Amniotic epithelial cell (primary cell): Measurements from ENCODE around the gene MLX.
"Not testable (repeated sequence)": the region's sequence is repeated elsewhere in the genome, so short reads cannot be mapped to it uniquely, and the experiment has no call there.

Experiments used
- DNase-seq: peaks from one replicate; pipeline ENCODE4 v3.0.0-alpha.2; 2010; ENCODE audit warnings: low read depth

The MLX gene

DNA sequence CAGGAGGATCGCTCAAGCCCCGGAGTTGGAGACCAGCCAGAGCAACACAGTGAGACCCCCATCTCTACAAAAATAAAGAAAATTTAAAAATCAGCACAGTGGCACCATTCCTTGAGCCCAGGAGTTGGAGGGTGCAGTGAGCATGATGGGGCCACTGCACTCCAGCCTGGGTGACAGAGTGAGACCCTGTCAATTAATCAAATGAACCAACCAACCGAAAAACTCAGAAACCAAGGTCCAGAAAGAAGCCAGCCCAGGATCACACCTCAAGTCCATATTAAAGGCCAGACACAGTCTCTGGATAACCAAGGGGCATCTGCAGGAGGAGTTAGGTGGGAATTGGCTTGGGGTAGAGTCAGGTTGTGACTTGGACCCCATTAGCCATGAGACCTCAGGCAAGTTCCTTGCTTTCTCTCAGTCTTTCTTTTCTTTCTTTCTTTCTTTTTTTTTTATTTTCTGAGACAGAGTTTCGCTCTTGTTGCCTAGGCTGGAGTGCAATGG, 11.7 kb upstream of the MLX start:
- no peak for DNase-seq

GRCh38 chr17:42555961-42556617, 10.8 kb upstream of the MLX start:
- DNase-seq = not testable (repeated sequence)

DNA sequence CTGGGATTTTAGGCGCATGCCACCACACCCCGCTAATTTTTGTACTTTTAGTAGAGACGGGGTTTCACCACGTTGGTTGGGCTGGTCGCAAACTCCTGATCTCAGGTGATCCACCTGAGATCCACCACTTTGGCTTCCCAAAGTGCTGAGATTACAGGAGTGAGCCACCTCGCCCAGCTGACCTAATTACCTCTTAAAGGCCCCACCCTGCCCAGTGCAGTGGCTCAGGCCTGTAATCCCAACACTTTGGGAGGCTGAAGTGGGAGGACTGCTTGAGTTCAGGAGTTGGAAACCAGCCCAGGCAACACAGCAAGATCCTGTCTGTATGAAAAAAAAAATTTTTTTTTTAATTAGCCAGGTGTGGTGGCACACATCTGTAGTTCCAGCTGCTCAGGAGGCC, 7.8 kb upstream of the MLX start:
- DNase-seq = no peak

GRCh38 chr17:42560246-42560645, 6.7 kb upstream of the MLX start:
- DNase-seq = no peak

DNA sequence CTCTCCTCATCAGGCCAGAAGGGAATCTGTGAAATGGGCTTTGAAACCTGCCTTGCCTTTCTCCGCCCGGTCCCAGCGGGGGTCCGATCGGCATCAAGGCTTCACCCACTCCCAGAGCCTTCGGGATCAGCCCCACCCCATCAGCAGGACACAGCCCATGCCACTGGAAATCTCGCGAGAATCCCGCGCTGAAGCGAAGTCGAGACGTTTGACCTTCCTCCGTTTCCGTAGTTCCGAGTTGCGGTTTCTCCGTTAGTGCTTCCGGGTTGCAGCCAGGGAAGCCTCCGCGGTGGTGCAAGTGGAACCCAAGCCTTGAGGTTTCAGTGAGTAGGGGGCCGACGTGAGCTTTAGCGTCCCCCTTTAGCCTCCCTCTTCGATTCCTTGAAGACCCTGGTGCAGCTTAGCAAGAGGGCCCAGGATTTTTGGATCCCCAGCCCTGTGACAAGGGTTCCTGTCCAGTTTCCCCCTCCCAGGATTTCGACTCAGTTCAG, 5.0 kb upstream of the MLX start, which contains the start of gene COASY:
TSS of gene COASY (plus strand) at position 252 of the 491 bp plus-strand sequence. CDS start 475 bp downstream, outside the sequence.
- DNase-seq = peak; percentile 97

GRCh38 chr17:42562388-42563142, 4.3 kb upstream of the MLX start:
- DNase-seq = peak; percentile 42

GRCh38 chr17:42563143-42563509, 3.8 kb upstream of the MLX start:
- no peak for DNase-seq

GRCh38 chr17:42563543-42563942, 3.4 kb upstream of the MLX start:
- no peak for DNase-seq

DNA sequence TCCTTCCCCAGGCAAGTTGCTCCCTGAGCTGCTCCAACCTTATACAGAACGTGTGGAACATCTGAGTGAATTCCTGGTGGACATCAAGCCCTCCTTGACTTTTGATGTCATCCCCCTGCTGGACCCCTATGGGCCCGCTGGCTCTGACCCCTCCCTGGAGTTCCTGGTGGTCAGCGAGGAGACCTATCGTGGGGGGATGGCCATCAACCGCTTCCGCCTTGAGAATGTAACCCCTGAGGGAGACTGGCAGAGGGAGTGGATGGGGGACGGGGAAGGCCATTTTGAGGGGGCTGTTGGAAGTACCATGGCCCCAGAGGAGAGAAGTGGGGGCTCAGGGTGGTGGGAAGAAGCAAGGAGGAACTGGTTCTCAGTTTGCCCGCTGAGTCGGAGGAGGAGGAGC, 3.0 kb upstream of the MLX start:
- no peak for DNase-seq

DNA sequence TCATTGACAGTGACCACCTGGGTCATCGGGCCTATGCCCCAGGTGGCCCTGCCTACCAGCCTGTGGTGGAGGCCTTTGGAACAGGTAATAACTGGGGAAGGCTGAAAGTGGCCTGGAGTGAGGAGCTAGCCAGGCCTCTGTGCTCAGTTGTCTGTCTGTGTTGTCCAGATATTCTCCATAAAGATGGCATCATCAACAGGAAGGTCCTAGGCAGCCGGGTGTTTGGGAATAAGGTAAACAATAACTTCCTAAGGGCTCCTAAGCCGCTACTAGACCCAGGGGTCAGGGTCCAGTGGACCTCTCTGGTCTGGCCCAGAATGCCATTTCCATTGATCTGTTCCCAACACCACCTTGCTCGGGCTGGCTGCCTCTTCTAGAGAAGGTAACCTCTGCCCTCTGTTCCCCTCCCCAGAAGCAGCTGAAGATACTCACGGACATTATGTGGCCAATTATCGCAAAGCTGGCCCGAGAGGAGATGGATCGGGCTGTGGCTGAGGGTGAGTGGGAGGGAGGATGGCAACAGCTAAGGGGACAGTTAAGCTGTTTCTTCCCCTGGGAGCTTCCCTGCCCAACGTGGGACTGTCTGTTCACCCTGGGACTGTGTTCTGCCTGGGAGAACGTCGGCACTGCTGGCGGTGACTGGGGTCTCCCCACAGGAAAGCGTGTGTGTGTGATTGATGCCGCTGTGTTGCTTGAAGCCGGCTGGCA, 1.9 kb upstream of the MLX start:
- no peak for DNase-seq

- no peak for DNase-seq
These were observed 1.2 kb upstream of the MLX start for GRCh38 chr17:42565523-42566214.

- DNase-seq = no peak
These were observed 551 bp upstream of the MLX start for GRCh38 chr17:42566215-42566882.

DNA sequence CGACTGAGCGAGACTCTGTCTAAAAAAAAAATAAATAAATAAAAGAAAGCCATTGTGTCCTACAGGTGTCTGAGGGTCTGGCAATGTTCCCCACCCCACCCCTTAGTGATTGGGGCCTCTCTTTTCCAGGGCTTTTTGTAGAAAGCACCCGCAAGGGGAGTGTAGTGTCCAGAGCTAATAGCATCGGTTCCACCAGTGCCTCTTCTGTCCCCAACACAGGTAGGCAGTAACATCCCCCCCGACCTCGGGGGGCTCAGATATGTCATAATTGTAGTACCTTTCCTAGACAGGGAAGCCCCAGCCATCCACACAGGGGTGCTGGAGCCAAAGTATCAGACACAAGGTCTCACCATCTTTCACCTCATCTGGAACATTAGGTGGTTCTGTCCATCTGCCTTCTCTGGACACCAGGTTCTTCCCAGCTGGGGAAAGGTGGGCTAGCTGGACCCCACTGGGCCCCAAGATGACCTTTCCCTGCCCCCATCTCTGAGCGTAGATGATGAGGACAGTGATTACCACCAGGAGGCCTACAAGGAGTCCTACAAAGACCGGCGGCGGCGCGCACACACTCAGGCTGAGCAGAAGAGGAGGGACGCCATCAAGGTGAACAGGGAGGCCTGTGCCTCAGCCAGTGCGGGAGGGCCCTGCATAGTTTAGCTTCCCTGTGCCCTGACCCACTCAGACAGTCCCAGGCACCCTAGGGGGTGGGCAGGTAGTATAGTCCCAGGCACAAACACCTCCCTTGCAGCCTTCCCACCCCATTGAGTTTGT, 1.6 kb downstream of the MLX start:
- DNase-seq = no peak

DNA sequence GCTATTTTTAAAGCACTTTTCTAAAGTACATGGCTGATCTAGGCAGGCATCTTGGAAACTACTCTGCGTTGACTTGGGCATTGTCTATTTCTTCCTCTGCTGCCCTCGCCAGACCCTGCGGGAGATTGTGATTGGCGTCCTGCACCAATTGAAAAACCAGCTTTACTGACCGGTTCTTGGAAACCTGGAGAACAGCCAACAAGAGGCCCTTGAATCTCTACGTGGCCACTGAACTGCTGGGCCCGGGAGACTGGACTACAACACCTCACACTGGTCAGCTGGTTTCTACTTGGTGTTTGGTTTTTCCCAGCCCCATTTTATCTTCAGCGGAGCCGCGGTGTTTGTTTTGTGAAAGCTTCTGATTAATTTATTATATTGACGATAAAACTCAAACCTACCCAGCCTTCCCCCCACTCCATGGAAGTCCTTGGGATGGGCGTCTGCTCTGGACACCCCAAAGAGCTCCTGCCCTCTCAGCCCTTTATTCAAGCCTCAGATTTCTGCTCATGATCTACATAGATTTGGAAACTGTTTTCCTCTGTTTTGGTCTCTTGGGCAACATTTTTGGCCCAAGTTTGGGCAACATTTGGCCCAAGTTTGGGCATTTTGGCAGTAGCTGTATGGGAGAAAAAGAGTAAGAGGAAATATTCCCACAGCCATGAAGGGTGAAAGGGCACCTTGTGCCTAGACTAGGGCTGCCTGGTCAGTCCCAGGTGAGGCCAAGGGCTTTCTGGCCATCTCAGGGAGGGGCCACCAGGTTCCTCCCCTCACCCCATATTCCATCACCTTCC, 4.7 kb downstream of the MLX start:
- no peak for DNase-seq

DNA sequence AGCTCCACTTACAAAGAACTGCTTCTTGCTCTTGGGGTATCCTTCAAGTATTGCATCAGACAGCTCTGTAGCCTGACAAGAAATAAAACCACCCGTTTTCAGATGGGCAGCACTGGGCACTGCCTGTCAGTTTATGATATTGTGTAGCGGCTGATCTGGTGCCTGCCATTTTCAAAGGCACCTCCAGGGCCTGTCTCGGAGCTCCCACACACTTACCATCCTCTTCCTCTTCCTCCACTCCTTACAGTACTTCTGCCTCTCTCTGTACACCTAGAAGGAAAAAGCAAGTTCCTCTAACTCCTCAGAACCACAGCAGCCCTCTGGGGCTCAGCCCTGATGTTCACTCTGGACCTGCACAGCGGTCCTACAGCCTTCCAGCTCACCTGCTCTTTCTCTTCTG, 6.2 kb downstream of the MLX start:
- no peak for DNase-seq

DNA sequence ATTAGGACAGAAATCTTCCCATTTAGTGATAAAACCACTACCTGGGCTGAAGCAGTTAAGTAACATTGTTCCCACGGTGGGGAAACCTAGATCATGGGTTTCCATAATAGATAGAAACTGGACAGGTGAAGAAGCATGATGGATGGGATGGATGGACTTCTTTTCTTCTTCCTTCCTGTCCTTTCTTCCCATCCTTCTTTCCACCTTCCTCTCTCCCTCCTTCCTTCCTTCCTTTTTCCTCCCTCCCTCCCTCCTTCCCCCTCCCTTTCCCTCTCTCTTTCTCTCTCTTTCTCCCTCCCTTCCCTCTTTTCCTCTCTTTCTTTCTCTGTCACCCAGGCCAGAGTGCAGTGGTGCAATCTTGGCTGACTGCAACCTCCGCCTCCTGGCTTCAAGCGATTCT, 7.6 kb downstream of the MLX start:
- DNase-seq = no peak

- DNase-seq = no peak
These were observed 10.2 kb downstream of the MLX start for GRCh38 chr17:42577140-42577531.

DNA sequence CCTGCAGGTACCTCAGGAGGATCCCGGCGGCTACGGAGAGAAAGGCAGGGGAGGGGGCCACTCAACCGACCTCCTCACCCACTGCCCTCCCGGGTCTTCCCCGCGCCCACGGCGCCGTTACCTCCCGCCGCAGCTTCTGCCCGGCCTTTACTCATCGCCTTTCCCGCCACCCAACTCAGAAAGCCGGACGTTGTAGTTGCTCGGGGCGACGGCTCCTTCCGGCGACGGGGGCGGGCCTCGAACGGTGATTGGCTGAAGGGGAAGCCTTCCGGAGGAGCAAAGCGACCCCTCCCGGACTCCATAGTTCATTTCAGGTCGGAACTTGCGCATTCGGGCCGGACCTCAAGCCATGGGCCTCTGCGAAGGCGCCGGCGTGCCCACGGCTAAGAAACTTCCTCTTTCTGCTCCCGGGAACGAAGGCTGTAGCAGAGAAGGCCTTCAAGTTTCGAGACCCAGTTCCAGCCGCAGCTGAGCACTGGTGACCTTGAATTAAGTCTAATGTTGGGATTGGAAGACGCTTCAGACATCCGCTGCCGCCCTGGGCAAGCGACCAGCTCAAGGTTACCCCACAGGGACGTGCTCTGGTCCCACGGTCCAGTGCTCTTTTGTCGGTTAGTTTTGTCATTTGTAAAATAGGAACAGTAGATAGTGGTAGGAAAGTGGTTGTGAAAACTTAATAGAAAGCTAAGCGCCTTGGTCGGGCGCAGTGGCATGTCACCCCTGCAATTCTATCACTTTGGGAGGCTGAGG, 10.8 kb downstream of the MLX start, which contains the start of gene PSMC3IP:
TSS of gene PSMC3IP (minus strand) at position 198 of the 750 bp plus-strand sequence. CDS start at position 155, 43 bp downstream.
- peak; percentile 91 for DNase-seq

- peak; percentile 60 for DNase-seq
These were observed 11.5 kb downstream of the MLX start for GRCh38 chr17:42578282-42578869.
